ENCODE data around the gene CNST. TPM values are rescaled to one million over a fixed set of nuclear protein-coding genes. Genes with fewer than 3 reads are reported as not detected.
A peak's percentile ranks its signal among the peaks of the same experiment; 100 is the strongest.

The CNST gene
- total RNA-seq, 3 donors from 2014 or later (not counting 1 experiment from before 2014, with no cell fraction given): 48.2 to 56.1 (median 49.7) TPM

DNA sequence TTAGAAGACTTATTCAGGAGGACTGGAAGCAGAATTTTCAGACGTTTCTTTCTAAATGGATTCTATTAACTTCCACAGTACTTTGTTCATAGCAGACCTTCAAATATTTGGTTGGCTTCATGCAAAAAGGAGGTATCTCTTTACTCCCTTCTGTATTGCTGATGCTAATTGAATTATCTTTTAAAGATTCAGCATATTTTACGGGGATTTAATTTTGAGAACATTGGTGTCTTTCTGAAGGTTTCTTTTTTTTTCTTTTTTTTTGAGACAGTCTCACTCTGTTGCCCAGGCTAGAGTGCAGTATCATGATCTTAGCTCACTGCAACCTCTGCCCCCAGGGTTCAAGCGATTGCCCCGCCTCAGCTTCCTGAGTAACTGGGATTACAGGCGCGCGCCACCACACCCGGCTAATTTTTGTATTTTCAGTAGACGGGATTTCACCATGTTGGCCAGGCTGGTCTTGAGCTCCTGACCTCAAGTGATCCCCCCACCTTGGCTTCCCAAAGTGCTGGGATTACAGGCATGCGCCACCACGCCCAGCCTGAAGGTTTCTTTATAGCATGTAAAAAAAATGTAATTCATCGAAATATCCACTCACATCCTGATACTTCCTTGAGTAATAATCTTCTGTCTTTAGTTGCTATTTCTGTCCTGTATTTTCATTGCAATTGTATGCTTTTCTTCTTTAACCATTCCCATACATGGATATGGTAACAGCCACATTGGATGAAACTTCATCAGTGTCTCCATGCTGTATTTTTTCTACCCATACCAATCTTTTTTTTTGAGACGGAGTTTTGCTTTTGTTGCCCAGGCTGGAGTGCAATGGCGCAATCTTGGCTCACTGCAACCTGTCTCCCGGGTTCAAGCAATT lies 14.5 kb downstream of the CNST start:
- Histone ChIP-seq H3K9me3 (ENCODE audit: control insufficient read depth, insufficient read depth, low read length) (no peaks in the 10 kb centered on the region), H3K4me1 (ENCODE audit: control insufficient read depth, insufficient read depth, low read length) (peaks cover 4% of the 10 kb centered on the region), H3K27me3 (ENCODE audit: control insufficient read depth, insufficient read depth, low read length) (no peaks in the 10 kb centered on the region), H3K27ac (ENCODE audit: low read length) (no peak overlapping the region), H3K36me3 (ENCODE audit: control insufficient read depth, insufficient read depth, low read length) (peaks cover 19% of the 10 kb centered on the region), H3K4me3 (ENCODE audit: low read length) (no peak overlapping the region)
- Mint-ChIP-seq H3K9me3 (no peaks in the 10 kb centered on the region), H3K27me3 (ENCODE audit: low read depth in 2 of 2) (no peaks in the 10 kb centered on the region), H3K4me1 (peaks cover 37 to 55% of the 10 kb centered on the region in 2 donors), H3K36me3 (no peaks in the 10 kb centered on the region), H3K27ac (no peak overlapping the region), H3K4me3 (no peak overlapping the region)
- intact Hi-C loops (cut with micrococcal nuclease): no loop called here
- DNase-seq (no peak), ATAC-seq (no peak)
- 88% methylated on average over 12 of the region's 15 CpGs for WGBS (ENCODE audit: insufficient coverage)
- TF ChIP-seq, protein P1, sequence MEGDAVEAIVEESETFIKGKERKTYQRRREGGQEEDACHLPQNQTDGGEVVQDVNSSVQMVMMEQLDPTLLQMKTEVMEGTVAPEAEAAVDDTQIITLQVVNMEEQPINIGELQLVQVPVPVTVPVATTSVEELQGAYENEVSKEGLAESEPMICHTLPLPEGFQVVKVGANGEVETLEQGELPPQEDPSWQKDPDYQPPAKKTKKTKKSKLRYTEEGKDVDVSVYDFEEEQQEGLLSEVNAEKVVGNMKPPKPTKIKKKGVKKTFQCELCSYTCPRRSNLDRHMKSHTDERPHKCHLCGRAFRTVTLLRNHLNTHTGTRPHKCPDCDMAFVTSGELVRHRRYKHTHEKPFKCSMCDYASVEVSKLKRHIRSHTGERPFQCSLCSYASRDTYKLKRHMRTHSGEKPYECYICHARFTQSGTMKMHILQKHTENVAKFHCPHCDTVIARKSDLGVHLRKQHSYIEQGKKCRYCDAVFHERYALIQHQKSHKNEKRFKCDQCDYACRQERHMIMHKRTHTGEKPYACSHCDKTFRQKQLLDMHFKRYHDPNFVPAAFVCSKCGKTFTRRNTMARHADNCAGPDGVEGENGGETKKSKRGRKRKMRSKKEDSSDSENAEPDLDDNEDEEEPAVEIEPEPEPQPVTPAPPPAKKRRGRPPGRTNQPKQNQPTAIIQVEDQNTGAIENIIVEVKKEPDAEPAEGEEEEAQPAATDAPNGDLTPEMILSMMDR (IDR thresholded peaks at IDR 0.05): no peak

DNA sequence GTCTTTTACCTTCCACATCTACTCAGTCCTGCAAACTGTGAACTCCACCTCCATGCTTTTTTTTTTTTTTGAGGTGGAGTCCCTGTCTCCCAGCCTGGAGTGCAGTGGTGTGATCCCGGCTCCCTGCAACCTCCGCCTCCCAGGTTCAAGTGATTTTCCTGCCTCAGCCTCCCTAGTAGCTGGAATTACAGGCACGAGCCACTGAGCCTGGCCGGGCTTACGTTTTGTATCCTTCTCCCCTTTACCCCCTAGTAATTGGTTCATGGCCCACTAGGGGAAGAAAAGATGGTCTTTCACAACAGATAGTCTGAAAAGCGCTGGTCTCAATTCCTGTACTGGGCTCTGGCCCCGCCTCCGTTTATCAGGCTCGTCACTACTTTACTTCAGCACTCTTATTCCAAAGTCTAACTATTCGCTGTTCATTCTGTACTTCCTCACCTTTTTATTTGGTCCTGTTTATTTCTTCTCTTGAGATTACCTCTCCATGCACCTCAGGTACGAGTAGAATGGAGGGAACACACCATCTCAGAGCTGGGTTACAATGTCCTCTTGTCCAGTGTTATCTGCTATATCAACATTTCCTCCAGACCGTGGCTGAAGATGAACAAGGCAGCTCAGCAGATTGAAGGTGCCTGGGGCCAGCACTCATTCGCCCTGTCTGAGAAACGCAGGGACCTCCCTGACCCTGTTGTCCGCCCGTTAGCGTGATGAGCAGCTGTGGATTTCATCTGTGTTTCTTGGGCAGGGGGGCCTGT lies 16.2 kb downstream of the CNST start:
- no peak for DNase-seq
- 89% methylated on average over 17 of the region's 17 CpGs for WGBS (ENCODE audit: insufficient coverage)
- peaks cover 30 to 52% of the 10 kb centered on the region in 2 donors for H3K4me1 Mint-ChIP-seq
- peaks cover 19% of the 10 kb centered on the region for H3K36me3 ChIP-seq (ENCODE audit: control insufficient read depth, insufficient read depth, low read length)
- H3K27ac ChIP-seq (ENCODE audit: low read length): no peak overlapping the region
- H3K9me3 Mint-ChIP-seq: no peaks in the 10 kb centered on the region
- H3K9me3 ChIP-seq (ENCODE audit: control insufficient read depth, insufficient read depth, low read length): no peaks in the 10 kb centered on the region
- H3K36me3 Mint-ChIP-seq: no peaks in the 10 kb centered on the region
- TF ChIP-seq, protein P1 (IDR thresholded peaks at IDR 0.05): no peak
- no peak overlapping the region for H3K4me3 ChIP-seq (ENCODE audit: low read length)
- H3K27ac Mint-ChIP-seq: peak overlapping the region in 1 of 2 donors; percentile 60
- H3K4me1 ChIP-seq (ENCODE audit: control insufficient read depth, insufficient read depth, low read length): peaks cover 4% of the 10 kb centered on the region
- H3K4me3 Mint-ChIP-seq: no peak overlapping the region
- ATAC-seq: no peak
- intact Hi-C loops (cut with micrococcal nuclease): no loop called here
- no peaks in the 10 kb centered on the region for H3K27me3 Mint-ChIP-seq (ENCODE audit: low read depth in 2 of 2)
- no peaks in the 10 kb centered on the region for H3K27me3 ChIP-seq (ENCODE audit: control insufficient read depth, insufficient read depth, low read length)

DNA sequence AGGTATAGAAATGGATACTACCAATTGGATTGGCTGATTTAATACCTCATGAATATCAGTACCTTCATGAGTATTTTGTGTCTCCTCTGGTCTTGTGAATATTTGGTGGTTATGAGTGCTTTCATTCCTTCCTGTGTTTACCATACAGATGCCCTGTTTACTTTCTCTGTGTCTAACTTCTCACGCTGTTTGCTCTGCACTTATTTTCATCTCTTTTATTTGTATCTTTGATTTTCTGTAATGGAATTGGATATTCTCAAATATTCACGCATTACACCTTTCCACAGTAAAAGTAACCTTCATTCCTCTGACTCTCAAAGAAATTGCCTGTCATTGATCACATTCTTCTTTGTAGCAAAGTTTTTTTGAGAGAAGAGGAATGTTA lies 16.8 kb downstream of the CNST start:
- no peak overlapping the region for H3K4me3 ChIP-seq (ENCODE audit: low read length)

More for the DNA sequence above, 16.8 kb downstream of the CNST start:
- no peak for ATAC-seq
- no peaks in the 10 kb centered on the region for H3K9me3 ChIP-seq (ENCODE audit: control insufficient read depth, insufficient read depth, low read length)
- intact Hi-C loops (cut with micrococcal nuclease): no loop called here
- WGBS (ENCODE audit: insufficient coverage): no CpG with 5 or more reads among the region's 2 CpGs
- TF ChIP-seq, protein P1 (IDR thresholded peaks at IDR 0.05): no peak
- H3K4me1 ChIP-seq (ENCODE audit: control insufficient read depth, insufficient read depth, low read length): peaks cover 4% of the 10 kb centered on the region
- no peak for DNase-seq
- Mint-ChIP-seq H3K27me3 (ENCODE audit: low read depth in 2 of 2) (no peaks in the 10 kb centered on the region), H3K27ac (peak overlapping the region; percentile 23 to 60), H3K9me3 (no peaks in the 10 kb centered on the region), H3K4me3 (no peak overlapping the region), H3K4me1 (peaks cover 24 to 50% of the 10 kb centered on the region in 2 donors), H3K36me3 (no peaks in the 10 kb centered on the region)
- H3K36me3 ChIP-seq (ENCODE audit: control insufficient read depth, insufficient read depth, low read length): peaks cover 19% of the 10 kb centered on the region
- H3K27ac ChIP-seq (ENCODE audit: low read length): no peak overlapping the region
- H3K27me3 ChIP-seq (ENCODE audit: control insufficient read depth, insufficient read depth, low read length): no peaks in the 10 kb centered on the region
